ENCODE data around the gene LRP1-AS. TPM values are rescaled to one million over a fixed set of nuclear protein-coding genes. Genes with fewer than 3 reads are reported as not detected.
A peak's percentile ranks its signal among the peaks of the same experiment; 100 is the strongest.

The LRP1-AS gene
- not detected for total RNA-seq
- not detected for polyA plus RNA-seq

DNA sequence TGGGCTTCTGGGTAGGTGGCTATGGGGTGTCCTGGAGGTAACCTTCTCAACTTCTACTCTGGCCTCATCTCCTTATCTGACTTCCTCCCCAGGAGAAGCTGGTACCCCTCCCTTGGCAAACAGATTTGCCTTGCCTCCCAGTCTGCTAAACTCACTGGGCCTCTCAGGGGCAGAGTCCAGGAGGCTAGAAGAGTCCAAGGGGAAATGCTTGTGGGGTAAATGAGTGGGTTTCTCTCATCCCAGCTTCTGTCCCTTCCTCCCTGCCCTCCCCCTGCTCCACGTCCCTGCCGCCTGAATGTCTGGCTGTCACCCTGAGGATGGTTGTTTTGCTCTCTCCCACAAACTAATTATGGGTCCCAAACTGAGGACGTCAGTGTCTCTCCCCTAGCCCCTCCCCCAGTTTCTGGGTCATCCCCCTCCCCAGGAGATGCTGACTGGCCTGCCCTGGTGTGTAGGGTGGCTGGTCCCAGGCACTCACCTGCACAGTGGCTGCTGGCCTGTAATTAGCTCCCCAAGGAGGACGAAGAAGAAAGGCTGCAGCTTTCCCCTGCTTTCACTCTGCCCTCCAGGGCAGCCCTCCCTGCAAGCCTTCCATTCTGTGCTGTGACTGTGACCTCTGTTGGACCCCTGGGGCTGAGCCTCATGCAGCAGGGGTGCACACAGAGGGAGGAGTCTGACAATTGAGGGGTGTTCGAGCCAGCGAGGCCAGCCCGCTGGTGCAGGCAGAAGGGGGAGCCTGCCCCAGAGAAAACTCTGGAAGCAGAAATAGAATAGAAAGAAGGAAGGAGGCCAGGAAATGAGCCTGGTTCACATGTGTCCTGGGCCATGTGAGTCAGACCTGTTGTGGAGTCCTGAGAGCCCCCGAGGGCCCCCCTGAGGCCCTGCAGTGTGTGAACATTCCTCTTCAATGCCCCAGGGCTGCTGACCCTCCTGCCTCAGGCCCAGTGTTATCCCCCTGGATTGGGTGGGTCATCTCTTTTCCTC lies at the start of gene LRP1-AS:
Gene LRP1-AS, minus strand, starts transcription at position 659 of the 984 bp plus-strand sequence.
- 22 to 51% methylated on average over 8 of the region's 8 CpGs for WGBS, 2 donors
- Histone ChIP-seq H3K4me1 (peaks cover 0 to 86% (median 69%) of the 10 kb centered on the region in 4 donors), H3K4me3 (no peak within 1 kb of the TSS), H3K27ac (peak within 1 kb of the TSS; percentile 79 to 85 (median 84)), H3K27me3 (no peaks in the 10 kb centered on the region), H3K9me3 (no peaks in the 10 kb centered on the region), H3K36me3 (peaks cover 20 to 55% (median 38%) of the 10 kb centered on the region in 4 donors)
- peak; percentile 78 for DNase-seq
- intact Hi-C loops (cut with DNase I): no loop called here
- TF ChIP-seq EP300 (IDR thresholded peaks at IDR 0.05) (no peak), POLR2AphosphoS5 (IDR thresholded peaks at IDR 0.05) (no peak), POLR2A (IDR thresholded peaks at IDR 0.05) (no peak)
- TF ChIP-seq, protein P1, sequence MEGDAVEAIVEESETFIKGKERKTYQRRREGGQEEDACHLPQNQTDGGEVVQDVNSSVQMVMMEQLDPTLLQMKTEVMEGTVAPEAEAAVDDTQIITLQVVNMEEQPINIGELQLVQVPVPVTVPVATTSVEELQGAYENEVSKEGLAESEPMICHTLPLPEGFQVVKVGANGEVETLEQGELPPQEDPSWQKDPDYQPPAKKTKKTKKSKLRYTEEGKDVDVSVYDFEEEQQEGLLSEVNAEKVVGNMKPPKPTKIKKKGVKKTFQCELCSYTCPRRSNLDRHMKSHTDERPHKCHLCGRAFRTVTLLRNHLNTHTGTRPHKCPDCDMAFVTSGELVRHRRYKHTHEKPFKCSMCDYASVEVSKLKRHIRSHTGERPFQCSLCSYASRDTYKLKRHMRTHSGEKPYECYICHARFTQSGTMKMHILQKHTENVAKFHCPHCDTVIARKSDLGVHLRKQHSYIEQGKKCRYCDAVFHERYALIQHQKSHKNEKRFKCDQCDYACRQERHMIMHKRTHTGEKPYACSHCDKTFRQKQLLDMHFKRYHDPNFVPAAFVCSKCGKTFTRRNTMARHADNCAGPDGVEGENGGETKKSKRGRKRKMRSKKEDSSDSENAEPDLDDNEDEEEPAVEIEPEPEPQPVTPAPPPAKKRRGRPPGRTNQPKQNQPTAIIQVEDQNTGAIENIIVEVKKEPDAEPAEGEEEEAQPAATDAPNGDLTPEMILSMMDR (IDR thresholded peaks at IDR 0.05): no peak

DNA sequence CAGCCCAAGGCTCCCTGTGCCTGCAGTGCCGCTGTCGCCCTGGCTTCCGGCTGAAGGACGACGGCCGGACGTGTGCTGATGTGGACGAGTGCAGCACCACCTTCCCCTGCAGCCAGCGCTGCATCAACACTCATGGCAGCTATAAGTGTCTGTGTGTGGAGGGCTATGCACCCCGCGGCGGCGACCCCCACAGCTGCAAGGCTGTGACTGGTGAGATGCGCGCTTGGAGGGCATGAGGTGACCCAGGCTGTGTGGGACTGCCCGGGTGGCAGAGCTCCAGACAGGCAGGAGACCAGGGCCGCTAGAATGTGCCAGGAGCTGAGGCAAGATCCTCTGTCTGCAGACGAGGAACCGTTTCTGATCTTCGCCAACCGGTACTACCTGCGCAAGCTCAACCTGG lies 49.5 kb upstream of the LRP1-AS start:
- Histone ChIP-seq H3K4me1 (no peaks in the 10 kb centered on the region), H3K9me3 (no peaks in the 10 kb centered on the region), H3K27ac (no peak overlapping the region), H3K36me3 (peaks cover 93 to 100% (median 100%) of the 10 kb centered on the region in 4 donors), H3K27me3 (no peaks in the 10 kb centered on the region), H3K4me3 (no peak overlapping the region)
- WGBS, 2 donors: 92% methylated on average over 22 of the region's 22 CpGs
- intact Hi-C loops (cut with DNase I): no loop called here
- no peak for TF ChIP-seq EP300 (IDR thresholded peaks at IDR 0.05)
- TF ChIP-seq, protein P1 (IDR thresholded peaks at IDR 0.05): no peak
- TF ChIP-seq POLR2A (IDR thresholded peaks at IDR 0.05): no peak
- TF ChIP-seq POLR2AphosphoS5 (IDR thresholded peaks at IDR 0.05): no peak
- DNase-seq: no peak

DNA sequence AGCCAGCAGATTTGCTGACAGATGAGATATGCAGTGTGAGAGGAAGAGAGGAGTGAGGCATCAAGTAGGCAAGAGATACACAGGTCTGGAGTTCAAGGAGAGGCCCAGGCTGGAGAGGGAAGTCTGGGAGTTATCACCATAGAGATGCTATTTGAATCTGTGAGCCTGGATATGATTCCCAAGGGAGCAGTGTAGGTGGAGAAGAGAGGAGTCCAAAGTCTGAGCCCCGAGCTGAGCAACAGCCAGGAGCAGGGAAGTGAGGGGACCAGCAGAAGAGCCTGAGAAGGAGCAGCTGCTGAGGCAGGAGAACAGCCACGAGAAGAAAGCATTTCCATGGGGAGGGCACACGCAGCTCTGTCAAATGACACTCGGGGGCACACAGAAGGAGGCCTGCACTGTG lies 49.0 kb upstream of the LRP1-AS start:
- TF ChIP-seq EP300 (IDR thresholded peaks at IDR 0.05): no peak
- TF ChIP-seq POLR2AphosphoS5 (IDR thresholded peaks at IDR 0.05): no peak
- no peak for TF ChIP-seq POLR2A (IDR thresholded peaks at IDR 0.05)
- TF ChIP-seq, protein P1 (IDR thresholded peaks at IDR 0.05): no peak
- Histone ChIP-seq H3K36me3 (peaks cover 93 to 100% (median 100%) of the 10 kb centered on the region in 4 donors), H3K9me3 (no peaks in the 10 kb centered on the region), H3K4me1 (no peaks in the 10 kb centered on the region), H3K27me3 (no peaks in the 10 kb centered on the region), H3K4me3 (no peak overlapping the region), H3K27ac (no peak overlapping the region)
- intact Hi-C loops (cut with DNase I): no loop called here
- DNase-seq: no peak
- WGBS, 2 donors: 73 to 74% methylated on average over 4 of the region's 4 CpGs

DNA sequence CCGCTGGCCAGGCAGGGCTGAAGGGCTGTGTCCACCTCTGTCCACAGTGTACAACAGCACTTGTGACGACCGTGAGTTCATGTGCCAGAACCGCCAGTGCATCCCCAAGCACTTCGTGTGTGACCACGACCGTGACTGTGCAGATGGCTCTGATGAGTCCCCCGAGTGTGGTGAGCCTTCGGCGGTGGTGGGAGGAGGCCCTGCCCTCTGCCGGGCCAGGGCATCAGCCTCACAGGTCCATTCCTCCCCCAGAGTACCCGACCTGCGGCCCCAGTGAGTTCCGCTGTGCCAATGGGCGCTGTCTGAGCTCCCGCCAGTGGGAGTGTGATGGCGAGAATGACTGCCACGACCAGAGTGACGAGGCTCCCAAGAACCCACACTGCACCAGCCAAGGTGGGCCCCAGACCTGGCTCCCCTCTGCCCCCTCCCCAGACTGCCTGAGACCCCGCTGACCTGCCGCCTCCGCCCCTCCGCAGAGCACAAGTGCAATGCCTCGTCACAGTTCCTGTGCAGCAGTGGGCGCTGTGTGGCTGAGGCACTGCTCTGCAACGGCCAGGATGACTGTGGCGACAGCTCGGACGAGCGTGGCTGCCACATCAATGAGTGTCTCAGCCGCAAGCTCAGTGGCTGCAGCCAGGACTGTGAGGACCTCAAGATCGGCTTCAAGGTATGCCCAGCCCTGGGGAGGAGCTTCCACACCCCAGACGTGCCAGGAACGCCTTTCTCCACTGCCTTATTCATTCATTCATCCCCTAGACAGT lies 48.4 kb upstream of the LRP1-AS start:
- no peak overlapping the region for H3K4me3 ChIP-seq
- no peaks in the 10 kb centered on the region for H3K4me1 ChIP-seq
- no peak for TF ChIP-seq POLR2A (IDR thresholded peaks at IDR 0.05)
- TF ChIP-seq POLR2AphosphoS5 (IDR thresholded peaks at IDR 0.05): no peak
- no peak for TF ChIP-seq EP300 (IDR thresholded peaks at IDR 0.05)
- TF ChIP-seq, protein P1 (IDR thresholded peaks at IDR 0.05): no peak
- no peaks in the 10 kb centered on the region for H3K27me3 ChIP-seq
- H3K36me3 ChIP-seq: peaks cover 92 to 100% (median 100%) of the 10 kb centered on the region in 4 donors
- no peaks in the 10 kb centered on the region for H3K9me3 ChIP-seq
- no peak overlapping the region for H3K27ac ChIP-seq
- intact Hi-C loops (cut with DNase I): no loop called here
- WGBS, 2 donors: 82 to 87% methylated on average over 34 of the region's 34 CpGs
- no peak for DNase-seq

Data from sigmoid colon (tissue), 7 donors.